ENCODE measurements around the gene TXK.
"Not testable (repeated sequence)": the region's sequence is repeated elsewhere in the genome, so short reads cannot be mapped to it uniquely, and the experiment has no call there.

TXK gene

GRCh38 chr4:48134081-48134480 is at the start of gene TXK:
TXK (minus strand) TSS chr4:48134250; CDS start chr4:48134170, 80 bp downstream.
- DNase-seq: no peak

GRCh38 chr4:48180234-48180633 is 46.2 kb upstream of the TXK start:
- no peak for DNase-seq

GRCh38 chr4:48178931-48179330 is 44.9 kb upstream of the TXK start:
- no peak for DNase-seq

GRCh38 chr4:48175806-48176205 is 41.8 kb upstream of the TXK start:
- no peak for DNase-seq

- DNase-seq: no peak
Observed at GRCh38 chr4:48175328-48175727, 41.3 kb upstream of the TXK start.

GRCh38 chr4:48173056-48173991 is 39.3 kb upstream of the TXK start:
- DNase-seq: no peak

GRCh38 chr4:48172651-48173050 is 38.6 kb upstream of the TXK start:
- no peak for DNase-seq

GRCh38 chr4:48169636-48170035 is 35.6 kb upstream of the TXK start:
- DNase-seq: no peak

GRCh38 chr4:48167538-48168263 is 33.7 kb upstream of the TXK start:
- no peak for DNase-seq

- DNase-seq: not testable (repeated sequence)
Observed at GRCh38 chr4:48164561-48164960, 30.5 kb upstream of the TXK start.

GRCh38 chr4:48163746-48164145 is 29.7 kb upstream of the TXK start:
- DNase-seq: no peak

- no peak for DNase-seq
Observed at GRCh38 chr4:48162162-48162561, 28.1 kb upstream of the TXK start.

GRCh38 chr4:48157271-48157670 is 23.2 kb upstream of the TXK start:
- no peak for DNase-seq

- DNase-seq: no peak
Observed at GRCh38 chr4:48156423-48156822, 22.4 kb upstream of the TXK start.

- no peak for DNase-seq
Observed at GRCh38 chr4:48153791-48154550, 19.9 kb upstream of the TXK start.

- DNase-seq: no peak
Observed at GRCh38 chr4:48152259-48152658, 18.2 kb upstream of the TXK start.

- DNase-seq: no peak
Observed at GRCh38 chr4:48149827-48150370, 15.8 kb upstream of the TXK start.

GRCh38 chr4:48147621-48148020 is 13.6 kb upstream of the TXK start:
- no peak for DNase-seq

GRCh38 chr4:48141048-48141447 is 7.0 kb upstream of the TXK start:
- DNase-seq: no peak

- no peak for DNase-seq
Observed at GRCh38 chr4:48139691-48140090, 5.6 kb upstream of the TXK start.

GRCh38 chr4:48138936-48139335 is 4.9 kb upstream of the TXK start:
- DNase-seq: no peak

GRCh38 chr4:48138511-48138910 is 4.5 kb upstream of the TXK start:
- no peak for DNase-seq

GRCh38 chr4:48137846-48138245 is 3.8 kb upstream of the TXK start:
- DNase-seq: no peak
